HepG2 (cell line): ENCODE results near the gene LRBA. TPM values are rescaled to one million over a fixed set of nuclear protein-coding genes. Genes with fewer than 3 reads are reported as not detected.

Experiments
- ATAC-seq: fragments of 200-7000 bp; cut with Tn5 transposase; 3 replicates; pipeline ENCODE4 v1.9.1; 2020; ENCODE audit warnings: mild to moderate bottlenecking, moderate library complexity
- BruUV-seq: library from RNA; stranded (reverse); fragments of 400-500 nt; replicated peaks from 2 replicates; lab custom pipeline; 2021; lab: Mats Ljungman, UMichigan
- CTCF ChIA-PET: fragments of 300-600 bp; formaldehyde crosslinking; extraction: SDS; loops from one replicate; lab custom pipeline; 2021; ENCODE audit warnings: low total read pairs, inconsistent platforms, low intra/inter-chr PET ratio; lab: Yijun Ruan, JAX
- POLR2A ChIA-PET: fragments of 350-600 bp; sonication (Branson Sonifier 250); formaldehyde crosslinking; loops from one replicate; lab custom pipeline; 2020; ENCODE audit warnings: antibody characterized with exemption, inconsistent platforms; lab: Yijun Ruan, JAX
- DNase-seq: peaks from one replicate; pipeline ENCODE4 v3.0.0-alpha.2; 2015; ENCODE audit warnings: low spot score
- FAIRE-seq: peaks from 3 replicates; lab custom pipeline; 2011; peaks lifted over from hg19 to GRCh38; lab: Jason Lieb, UNC
- H2AFZ ChIP-seq: one replicate; pipeline ENCODE4 v1.6.1; 2011; ENCODE audit warnings: low read length, inconsistent platforms
- H3K27ac ChIP-seq: fragments of 300-600 bp; 3 replicates; pipeline ENCODE4 v1.8.0; 2011; ENCODE audit warnings: mixed run types, mild to moderate bottlenecking, mixed read lengths, low read length, inconsistent platforms; ENCODE audit not compliant: insufficient read depth; ENCODE audit errors: extremely low read length
- H3K27me3 ChIP-seq, 2 experiments: fragments of 200-600 bp in 1 of 2; 2 replicates in 1 of 2; 3 replicates in 1 of 2; pipeline versions ENCODE4 v1.6.0 to v1.8.0; 2011; ENCODE audit warnings: low read length in 2 of 2, mild to moderate bottlenecking in 2 of 2, moderate library complexity in 2 of 2, inconsistent platforms in 1 of 2; ENCODE audit not compliant: insufficient read depth in 2 of 2, control insufficient read depth in 1 of 2
- H3K36me3 ChIP-seq, 2 experiments: fragments of 200-600 bp in 1 of 2; replicated peaks in 1 of 2; 2 replicates in 1 of 2; 3 replicates in 1 of 2; pipeline versions ENCODE4 v1.5.1 to v1.8.0; 2011; ENCODE audit warnings: low read length in 2 of 2, inconsistent platforms in 1 of 2; ENCODE audit not compliant: insufficient read depth in 2 of 2, control insufficient read depth in 1 of 2
- H3K4me1 ChIP-seq: 2 replicates; pipeline ENCODE4 v1.5.1; 2012; ENCODE audit warnings: low read length, inconsistent platforms; ENCODE audit not compliant: insufficient read depth
- H3K4me2 ChIP-seq: 2 replicates; pipeline ENCODE4 v1.6.0; 2011; ENCODE audit warnings: low read depth, low read length, inconsistent platforms
- H3K4me3 ChIP-seq, 3 experiments: fragments of 200-600 bp in 1 of 3; sonication (generic), shearing (Covaris generic) in 1 of 3; replicated peaks in 1 of 3; 2 replicates each; pipeline ENCODE4 v1.5.1; 2011 to 2016; ENCODE audit warnings: low read length in 3 of 3, inconsistent platforms in 2 of 3, low read depth in 2 of 3, mild to moderate bottlenecking in 2 of 3, control low read depth in 1 of 3, mixed read lengths in 1 of 3; ENCODE audit not compliant: insufficient read depth in 1 of 3
- H3K79me2 ChIP-seq: one replicate; pipeline ENCODE4 v1.6.1; 2011; ENCODE audit warnings: low read length, inconsistent platforms; ENCODE audit not compliant: insufficient read depth
- H3K9ac ChIP-seq: 2 replicates; pipeline ENCODE4 v1.6.0; 2011; ENCODE audit warnings: mild to moderate bottlenecking, low read depth, low read length, inconsistent platforms; ENCODE audit not compliant: insufficient read depth
- H3K9me3 ChIP-seq: 2 replicates; pipeline ENCODE4 v1.5.1; 2012; ENCODE audit warnings: mild to moderate bottlenecking, low read length
- H4K20me1 ChIP-seq: 2 replicates; pipeline ENCODE4 v1.6.0; 2011; ENCODE audit warnings: inconsistent platforms, mild to moderate bottlenecking, low read length, moderate library complexity; ENCODE audit not compliant: insufficient read depth
- CCDC6 ChIP-seq: sonication (generic); formaldehyde crosslinking; IDR thresholded peaks from 2 replicates; pipeline ENCODE4 v1.8.1; 2022; ENCODE audit warnings: mild to moderate bottlenecking, missing genetic modification reagents, moderate library complexity
- HNF1A ChIP-seq, 2 experiments: sonication (generic) in 1 of 2; formaldehyde crosslinking in 1 of 2; IDR thresholded peaks; 2 replicates each; pipeline versions ENCODE4 v1.4.0 to v1.6.1; 2016 to 2020; ENCODE audit warnings: borderline replicate concordance in 1 of 2, low read depth in 1 of 2, mild to moderate bottlenecking in 1 of 2, missing genetic modification reagents in 1 of 2
- MTA3 ChIP-seq: sonication (generic); formaldehyde crosslinking; IDR thresholded peaks from 2 replicates; pipeline ENCODE4 v1.4.0; 2020; ENCODE audit warnings: missing genetic modification reagents
- NONO ChIP-seq, 2 experiments: fragments of 450-650 bp in 1 of 2; sonication (generic) in 1 of 2; formaldehyde crosslinking in 1 of 2; IDR thresholded peaks in 1 of 2; conservative IDR thresholded peaks in 1 of 2; 2 replicates each; pipeline versions ENCODE4 v1.6.1 to v1.8.0; 2017 to 2022; ENCODE audit warnings: mild to moderate bottlenecking in 1 of 2, missing genetic modification reagents in 1 of 2, moderate library complexity in 1 of 2
- NRL ChIP-seq: sonication (generic); formaldehyde crosslinking; IDR thresholded peaks from 2 replicates; pipeline ENCODE4 v1.5.0; 2020; ENCODE audit warnings: missing genetic modification reagents, mild to moderate bottlenecking, moderate library complexity, borderline replicate concordance
- POLR2AphosphoS2 ChIP-seq: IDR thresholded peaks from 2 replicates; pipeline ENCODE4 v1.6.1; 2011; ENCODE audit warnings: low read depth, low read length, improper control_type of control experiment
- ZFP36L1 ChIP-seq: sonication (generic); formaldehyde crosslinking; IDR thresholded peaks from 2 replicates; pipeline ENCODE4 v1.8.0; 2022; ENCODE audit warnings: mild to moderate bottlenecking, missing genetic modification reagents, moderate library complexity
- ZMYM3 ChIP-seq: sonication (generic); formaldehyde crosslinking; IDR thresholded peaks from 2 replicates; pipeline ENCODE4 v1.5.1; 2020; ENCODE audit warnings: mild to moderate bottlenecking, missing genetic modification reagents
- ZMYM4 ChIP-seq: sonication (generic); formaldehyde crosslinking; IDR thresholded peaks from 2 replicates; pipeline ENCODE4 v1.8.1; 2023; ENCODE audit warnings: mild to moderate bottlenecking, missing genetic modification reagents
- ZNF296 ChIP-seq: sonication (generic); formaldehyde crosslinking; conservative IDR thresholded peaks from 2 replicates; pipeline ENCODE4 v1.5.0; 2020; ENCODE audit warnings: mild to moderate bottlenecking, missing genetic modification reagents
- ZNF563 ChIP-seq: sonication (generic); formaldehyde crosslinking; IDR thresholded peaks from 2 replicates; pipeline ENCODE4 v1.8.0; 2022; ENCODE audit warnings: mild to moderate bottlenecking, moderate library complexity, missing genetic modification reagents
- WGBS: methylation state at CpG from one replicate; pipeline ENCODE4 v1.1.6; 2017; ENCODE audit warnings: low lambda C conversion rate; 5-methylcytosine and 5-hydroxymethylcytosine counted together
- in situ Hi-C: cut with HindIII; loops from 2 replicates; pipeline ENCODE4 v1.10.0; 2017; ENCODE audit warnings: low pct_unique_long_range_greater_than_20kb; ENCODE audit not compliant: extremely low pct_ligation_motif_present
- intact Hi-C: fragments of 100-400 bp; cut with micrococcal nuclease; formaldehyde crosslinking; loops from one replicate; pipeline ENCODE4 v1.10.0; 2022; ENCODE audit not compliant: unreplicated experiment
- polyA plus RNA-seq, 8 experiments: library from polyadenylated mRNA; depleted of rRNA in 3 of 8; stranded (reverse) in 7 of 8; unstranded in 1 of 8; fragments of >200 nt; fragmentation: Illumina TruSeq in 4 of 8; extraction: Trizol in 4 of 8; gene quantifications; 2 replicates each; pipeline versions ENCODE4 v1.2.1 to v1.2.3, GENCODE V29; 2011 to 2016; ENCODE audit warnings: low read depth in 4 of 8, missing spikeins in 1 of 8, mixed read lengths in 1 of 8; ENCODE audit not compliant: insufficient read depth in 1 of 8
- total RNA-seq, 5 experiments: library from RNA; depleted of rRNA; stranded (reverse); fragments of >200 nt; fragmentation: Illumina TruSeq; extraction: Trizol; gene quantifications; 2 replicates each; pipeline ENCODE4 v1.2.3, GENCODE V29; 2016; ENCODE audit warnings: low read depth in 1 of 5
- TF ChIP-seq, protein P1 (sequence below): sonication (generic); formaldehyde crosslinking; IDR thresholded peaks from 2 replicates; pipeline ENCODE4 v1.4.0; 2020; ENCODE audit warnings: mild to moderate bottlenecking, missing genetic modification reagents
- TF ChIP-seq, protein P2 (sequence below): sonication (generic); formaldehyde crosslinking; IDR thresholded peaks from 2 replicates; pipeline ENCODE4 v1.5.0; 2020; ENCODE audit warnings: missing genetic modification reagents, mild to moderate bottlenecking, borderline replicate concordance

Gene LRBA
- total and polyA plus RNA-seq, 2 of the 13 experiments (the other 11 are each of a cell fraction or from before 2014, with no cell fraction given), result 21.0 to 37.2 TPM

GRCh38 chr4:150656891-150657290 is 358.2 kb downstream of the LRBA start (continued):
- TF ChIP-seq, protein P1, sequence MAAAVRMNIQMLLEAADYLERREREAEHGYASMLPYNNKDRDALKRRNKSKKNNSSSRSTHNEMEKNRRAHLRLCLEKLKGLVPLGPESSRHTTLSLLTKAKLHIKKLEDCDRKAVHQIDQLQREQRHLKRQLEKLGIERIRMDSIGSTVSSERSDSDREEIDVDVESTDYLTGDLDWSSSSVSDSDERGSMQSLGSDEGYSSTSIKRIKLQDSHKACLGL (CRISPR knock-in tag), result no peak
- TF ChIP-seq ZNF563 (CRISPR knock-in tag), result no peak
- no peak for TF ChIP-seq HNF1A (IDR thresholded peaks at IDR 0.05; ENCODE audit: low read depth)
- no peak for TF ChIP-seq HNF1A (CRISPR knock-in tag; IDR thresholded peaks at IDR 0.05; ENCODE audit: borderline replicate concordance)
- no peak for TF ChIP-seq NRL (CRISPR knock-in tag)
- TF ChIP-seq MTA3 (CRISPR knock-in tag), result no peak
- no peak for TF ChIP-seq ZMYM4 (CRISPR knock-in tag)

DNA sequence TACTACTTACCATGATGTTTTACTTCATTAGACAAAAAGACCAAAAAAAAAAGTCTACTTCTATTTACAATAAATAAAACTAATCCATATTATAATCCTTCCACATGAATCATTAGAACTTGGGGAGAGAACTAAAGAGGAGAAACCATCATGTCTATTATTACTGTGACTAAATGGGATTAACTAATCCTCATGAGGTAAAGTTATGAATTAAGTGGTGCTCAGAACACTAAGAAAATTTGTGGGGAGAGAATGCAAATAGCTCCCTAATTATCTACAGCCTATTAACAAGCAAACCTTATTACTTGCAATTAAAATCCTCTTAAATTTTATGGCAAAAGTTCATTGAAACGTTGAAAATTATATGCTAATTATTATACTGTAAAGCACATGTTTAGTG is 364.3 kb downstream of the LRBA start:
- CTCF ChIA-PET, result no interaction called here
- TF ChIP-seq ZNF296 (CRISPR knock-in tag) (no peak), ZMYM3 (CRISPR knock-in tag) (no peak), ZFP36L1 (CRISPR knock-in tag) (no peak), CCDC6 (CRISPR knock-in tag) (no peak), NONO (IDR thresholded peaks at IDR 0.05) (no peak), NONO (CRISPR knock-in tag; conservative IDR thresholded peaks at IDR 0.05) (no peak), POLR2AphosphoS2 (no peak)
- TF ChIP-seq, protein P2, sequence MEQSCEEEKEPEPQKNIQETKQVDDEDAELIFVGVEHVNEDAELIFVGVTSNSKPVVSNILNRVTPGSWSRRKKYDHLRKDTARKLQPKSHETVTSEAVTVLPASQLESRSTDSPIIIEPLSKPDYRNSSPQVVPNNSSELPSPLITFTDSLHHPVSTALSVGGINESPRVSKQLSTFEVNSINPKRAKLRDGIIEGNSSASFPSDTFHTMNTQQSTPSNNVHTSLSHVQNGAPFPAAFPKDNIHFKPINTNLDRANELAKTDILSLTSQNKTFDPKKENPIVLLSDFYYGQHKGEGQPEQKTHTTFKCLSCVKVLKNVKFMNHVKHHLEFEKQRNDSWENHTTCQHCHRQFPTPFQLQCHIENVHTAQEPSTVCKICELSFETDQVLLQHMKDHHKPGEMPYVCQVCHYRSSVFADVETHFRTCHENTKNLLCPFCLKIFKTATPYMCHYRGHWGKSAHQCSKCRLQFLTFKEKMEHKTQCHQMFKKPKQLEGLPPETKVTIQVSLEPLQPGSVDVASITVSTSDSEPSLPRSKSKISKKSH (CRISPR knock-in tag), result no peak
- H3K36me3 ChIP-seq, result no peaks in the 10 kb centered on the region
- no peaks in the 10 kb centered on the region for H3K9me3 ChIP-seq
- H3K79me2 ChIP-seq, result no peaks in the 10 kb centered on the region
- no peak overlapping the region for H2AFZ ChIP-seq
- H4K20me1 ChIP-seq, result no peaks in the 10 kb centered on the region
- POLR2A ChIA-PET, result no interaction called here
- FAIRE-seq (no peak), ATAC-seq (no peak), DNase-seq (no peak)
- H3K4me3 ChIP-seq, result no peak overlapping the region
- no peaks in the 10 kb centered on the region for H3K27me3 ChIP-seq
- in situ Hi-C loops (no loop called here), intact Hi-C loops (no loop called here)
- H3K27ac ChIP-seq, result no peak overlapping the region
- WGBS, result 94% methylated on average over 1 of the region's 1 CpG
- no peak overlapping the region for H3K4me2 ChIP-seq
- H3K9ac ChIP-seq, result no peak overlapping the region
- H3K4me1 ChIP-seq, result no peaks in the 10 kb centered on the region
- no TSS peak for BruUV-seq
